ENCODE results near the gene PTPRD. TPM values are rescaled to one million over a fixed set of nuclear protein-coding genes. Genes with fewer than 3 reads are reported as not detected.

The PTPRD gene
- total RNA-seq, 1 experiment from 2014 or later = 0.02 TPM

- ATAC-seq = no peak
- CTCF ChIA-PET = no interaction called here
- BruUV-seq (replicated peaks) = no TSS peak
Observed at GRCh38 chr9:10443868-10444204, 169.0 kb downstream of the PTPRD start.

DNA sequence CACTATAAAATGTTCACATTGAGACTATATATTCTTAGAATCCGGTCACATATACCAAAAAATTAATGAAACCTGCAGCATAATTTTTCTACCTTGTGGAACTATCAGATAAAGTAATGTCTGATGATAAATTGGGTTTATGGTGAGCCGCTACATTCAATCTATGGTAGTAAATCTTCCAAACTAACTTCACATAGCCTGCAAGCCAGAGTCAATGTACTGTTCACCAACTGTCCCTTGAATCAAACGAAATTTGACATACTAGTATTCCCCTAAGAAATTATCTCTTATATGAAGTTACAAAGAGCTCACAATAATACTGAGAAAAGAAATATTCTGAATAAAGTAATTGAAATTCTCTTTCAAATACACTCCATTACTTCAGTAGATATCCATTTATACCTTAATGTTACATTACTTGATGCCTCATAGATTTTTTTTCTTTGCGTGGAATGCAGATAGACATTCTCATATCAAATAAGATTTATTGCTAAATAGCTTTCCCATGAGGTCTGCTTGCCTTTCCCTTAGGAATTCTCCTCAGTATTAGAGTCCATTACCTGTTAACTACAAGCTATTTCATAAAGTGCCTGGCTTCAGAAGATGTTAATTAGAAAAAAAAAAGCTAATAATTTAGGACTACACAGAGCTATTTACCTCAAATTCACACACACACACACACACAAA lies 169.5 kb downstream of the PTPRD start:
- TF ChIP-seq YY1 (IDR thresholded peaks at IDR 0.05; ENCODE audit: extremely low read depth, insufficient replicate concordance, low read depth, low read length) = no peak
- TF ChIP-seq EZH2 (IDR thresholded peaks at IDR 0.05) = no peak
- TF ChIP-seq ZNF274 (IDR thresholded peaks at IDR 0.05; ENCODE audit: low read depth, low read length) = no peak
- no peak for TF ChIP-seq POLR2AphosphoS5 (IDR thresholded peaks at IDR 0.05; ENCODE audit: low read depth, low read length)
- TF ChIP-seq SRF (IDR thresholded peaks at IDR 0.05; ENCODE audit: low read depth) = no peak
- no peak for TF ChIP-seq ZFX (IDR thresholded peaks at IDR 0.05)
- TF ChIP-seq FOSL1 (IDR thresholded peaks at IDR 0.05; ENCODE audit: low read depth) = no peak
- TF ChIP-seq REST (IDR thresholded peaks at IDR 0.05; ENCODE audit: low read depth) = no peak
- no peak for TF ChIP-seq RAD21 (IDR thresholded peaks at IDR 0.05; ENCODE audit: low read depth)
- TF ChIP-seq JUND (IDR thresholded peaks at IDR 0.05) = no peak
- Histone ChIP-seq H3K27me3 (ENCODE audit: insufficient read depth, low read length) (no peaks in the 10 kb centered on the region), H2AFZ (ENCODE audit: low read depth, low read length, poor library complexity, severe bottlenecking) (no peak overlapping the region), H3K9me2 (ENCODE audit: insufficient read depth) (no peaks in the 10 kb centered on the region), H4K20me1 (ENCODE audit: insufficient read depth) (no peaks in the 10 kb centered on the region), H3K4me1 (ENCODE audit: control insufficient read depth in 1 of 2, insufficient read depth in 2 of 2, low read length in 2 of 2) (no peaks in the 10 kb centered on the region), H3K27ac (ENCODE audit: low read depth, low read length) (no peak overlapping the region), H3K9me3 (ENCODE audit: control insufficient read depth in 1 of 2, insufficient read depth in 1 of 2, low read depth in 1 of 2, low read length in 2 of 2) (peaks cover 20 to 31% of the 10 kb centered on the region in 2 experiments; a peak in 2 of 4 replicates), H3K79me2 (ENCODE audit: insufficient read depth, low read length) (no peaks in the 10 kb centered on the region), H3K9ac (ENCODE audit: low read length) (no peak overlapping the region), H3K4me2 (ENCODE audit: low read length) (no peak overlapping the region), H3K36me3 (ENCODE audit: control insufficient read depth in 1 of 2, insufficient read depth in 2 of 2, low read length in 2 of 2) (no peaks in the 10 kb centered on the region), H3K4me3 (replicated peaks in 1 of 2; ENCODE audit: low read depth in 1 of 2, low read length in 2 of 2) (no peak overlapping the region)
- RAD21 ChIA-PET (ENCODE audit: low non-redundant PET in 1 of 2, low total read pairs in 2 of 2, uncharacterized antibody in 2 of 2, unreplicated experiment in 2 of 2) = no interaction called here
- CTCF ChIA-PET = no interaction called here
- no TSS peak for BruUV-seq (replicated peaks)
- DNase-seq (ENCODE audit: low read depth, low spot score) (no peak), ATAC-seq (no peak)
- POLR2A ChIA-PET = no interaction called here
- intact Hi-C loops (cut with micrococcal nuclease) = no loop called here

More at GRCh38 chr9:10443868-10444204, 169.0 kb downstream of the PTPRD start:
- RAD21 ChIA-PET (ENCODE audit: low non-redundant PET in 1 of 2, low total read pairs in 2 of 2, uncharacterized antibody in 2 of 2, unreplicated experiment in 2 of 2) = no interaction called here
- Histone ChIP-seq H3K9ac (ENCODE audit: low read length) (no peak overlapping the region), H3K27ac (ENCODE audit: low read depth, low read length) (no peak overlapping the region), H3K9me2 (ENCODE audit: insufficient read depth) (no peaks in the 10 kb centered on the region), H3K4me1 (ENCODE audit: control insufficient read depth in 1 of 2, insufficient read depth in 2 of 2, low read length in 2 of 2) (no peaks in the 10 kb centered on the region), H3K4me3 (replicated peaks in 1 of 2; ENCODE audit: low read depth in 1 of 2, low read length in 2 of 2) (no peak overlapping the region), H3K4me2 (ENCODE audit: low read length) (no peak overlapping the region), H3K27me3 (ENCODE audit: insufficient read depth, low read length) (no peaks in the 10 kb centered on the region), H3K79me2 (ENCODE audit: insufficient read depth, low read length) (no peaks in the 10 kb centered on the region), H4K20me1 (ENCODE audit: insufficient read depth) (no peaks in the 10 kb centered on the region), H3K9me3 (ENCODE audit: control insufficient read depth in 1 of 2, insufficient read depth in 1 of 2, low read depth in 1 of 2, low read length in 2 of 2) (peaks cover 20 to 29% of the 10 kb centered on the region in 2 experiments; a peak in 2 of 4 replicates), H3K36me3 (ENCODE audit: control insufficient read depth in 1 of 2, insufficient read depth in 2 of 2, low read length in 2 of 2) (no peaks in the 10 kb centered on the region), H2AFZ (ENCODE audit: low read depth, low read length, poor library complexity, severe bottlenecking) (no peak overlapping the region)
- intact Hi-C loops (cut with micrococcal nuclease) = no loop called here
- no peak for DNase-seq (ENCODE audit: low read depth, low spot score)
- TF ChIP-seq SRF (IDR thresholded peaks at IDR 0.05; ENCODE audit: low read depth) = no peak
- no peak for TF ChIP-seq ZNF274 (IDR thresholded peaks at IDR 0.05; ENCODE audit: low read depth, low read length)
- POLR2A ChIA-PET = no interaction called here
